ENCODE data around the gene CTBP2.

The CTBP2 gene

GRCh38 chr10:124997306-124997705 is 163.1 kb downstream of the CTBP2 start:
- no peak for DNase-seq (ENCODE audit: low spot score)

GRCh38 chr10:124996854-124997215 is 163.5 kb downstream of the CTBP2 start:
- no peak for DNase-seq (ENCODE audit: low spot score)
- Histone ChIP-seq H3K27ac (peak overlapping the region in 1 of 2 donors; percentile 96), H3K4me3 (no peak overlapping the region)
- TF ChIP-seq CTCF (IDR thresholded peaks at IDR 0.05) = no peak

More at GRCh38 chr10:124997306-124997705, 163.1 kb downstream of the CTBP2 start:
- no peak overlapping the region for H3K4me3 ChIP-seq
- peak overlapping the region; percentile 96 to 97 for H3K27ac ChIP-seq
- TF ChIP-seq CTCF (IDR thresholded peaks at IDR 0.05) = no peak

GRCh38 chr10:124996127-124996853 is 164.1 kb downstream of the CTBP2 start:
- DNase-seq (ENCODE audit: low spot score) = no peak
- no peak overlapping the region for H3K4me3 ChIP-seq
- no peak overlapping the region for H3K27ac ChIP-seq
- no peak for TF ChIP-seq CTCF (IDR thresholded peaks at IDR 0.05)

GRCh38 chr10:124995605-124996004 is 164.8 kb downstream of the CTBP2 start:
- Histone ChIP-seq H3K4me3 (no peak overlapping the region), H3K27ac (peak overlapping the region in 1 of 2 donors; percentile 17)
- DNase-seq (ENCODE audit: low spot score) = no peak
- TF ChIP-seq CTCF (IDR thresholded peaks at IDR 0.05) = no peak

- Histone ChIP-seq H3K4me3 (no peak overlapping the region), H3K27ac (peak overlapping the region in 1 of 2 donors; percentile 17)
- no peak for TF ChIP-seq CTCF (IDR thresholded peaks at IDR 0.05)
- DNase-seq (ENCODE audit: low spot score) = no peak
Observed at GRCh38 chr10:124994573-124995473, 165.5 kb downstream of the CTBP2 start.

- no peak overlapping the region for H3K4me3 ChIP-seq
- peak; percentile 70 for DNase-seq (ENCODE audit: low spot score)
- peak overlapping the region in 1 of 2 donors; percentile 44 for H3K27ac ChIP-seq
- no peak for TF ChIP-seq CTCF (IDR thresholded peaks at IDR 0.05)
Observed at GRCh38 chr10:124993736-124994451, 166.5 kb downstream of the CTBP2 start.

Measured in coronary artery (tissue), 2 donors.